HEK293 (cell line): Measurements from ENCODE around the gene HOXB1.

Experiments
- FEZF1 ChIP-seq: fragments of 450-650 bp; formaldehyde crosslinking; IDR thresholded peaks from 2 replicates; pipeline ENCODE4 v1.5.1; 2016; ENCODE audit warnings: missing biosample characterization, missing genetic modification characterization
- KLF1 ChIP-seq: fragments of 450-650 bp; formaldehyde crosslinking; IDR thresholded peaks from 2 replicates; pipeline ENCODE4 v1.5.1; 2016; ENCODE audit warnings: missing biosample characterization, missing genetic modification characterization
- KLF9 ChIP-seq: fragments of 450-650 bp; formaldehyde crosslinking; IDR thresholded peaks from 2 replicates; pipeline ENCODE4 v1.5.1; 2016; ENCODE audit warnings: missing biosample characterization, missing genetic modification characterization, low read depth
- OVOL3 ChIP-seq: fragments of 450-650 bp; formaldehyde crosslinking; IDR thresholded peaks from 2 replicates; pipeline ENCODE4 v1.5.1; 2016; ENCODE audit warnings: missing biosample characterization, missing genetic modification characterization
- SALL2 ChIP-seq: fragments of 450-650 bp; formaldehyde crosslinking; IDR thresholded peaks from 2 replicates; pipeline ENCODE4 v1.5.0; 2017; ENCODE audit warnings: missing biosample characterization, mild to moderate bottlenecking, missing genetic modification characterization, borderline replicate concordance
- ZBTB7A ChIP-seq: fragments of 450-650 bp; formaldehyde crosslinking; IDR thresholded peaks from 2 replicates; pipeline ENCODE4 v1.5.1; 2016; ENCODE audit warnings: low read depth, missing biosample characterization, missing genetic modification characterization
- ZFP69B ChIP-seq: fragments of 450-650 bp; formaldehyde crosslinking; IDR thresholded peaks from 2 replicates; pipeline ENCODE4 v1.5.1; 2016; ENCODE audit warnings: missing biosample characterization, missing genetic modification characterization
- ZNF155 ChIP-seq: fragments of 450-650 bp; formaldehyde crosslinking; IDR thresholded peaks from 2 replicates; pipeline ENCODE4 v1.5.1; 2016; ENCODE audit warnings: missing biosample characterization, missing genetic modification characterization
- ZNF302 ChIP-seq: fragments of 450-650 bp; formaldehyde crosslinking; IDR thresholded peaks from 2 replicates; pipeline ENCODE4 v1.5.1; 2016; ENCODE audit warnings: missing biosample characterization, missing genetic modification characterization, low read depth
- ZNF324 ChIP-seq: fragments of 450-650 bp; formaldehyde crosslinking; IDR thresholded peaks from 2 replicates; pipeline ENCODE4 v1.5.1; 2016; ENCODE audit warnings: missing biosample characterization, missing genetic modification characterization
- ZNF391 ChIP-seq: fragments of 450-650 bp; formaldehyde crosslinking; IDR thresholded peaks from 2 replicates; pipeline ENCODE4 v1.5.1; 2016; ENCODE audit warnings: low read depth, missing biosample characterization, missing genetic modification characterization, borderline replicate concordance
- ZNF544 ChIP-seq: fragments of 450-650 bp; formaldehyde crosslinking; IDR thresholded peaks from 2 replicates; pipeline ENCODE4 v1.5.0; 2017; ENCODE audit warnings: missing biosample characterization, missing genetic modification characterization
- ZNF585B ChIP-seq: fragments of 450-650 bp; formaldehyde crosslinking; IDR thresholded peaks from 2 replicates; pipeline ENCODE4 v1.5.1; 2016; ENCODE audit warnings: missing biosample characterization, missing genetic modification characterization
- ZNF658 ChIP-seq: fragments of 450-650 bp; formaldehyde crosslinking; IDR thresholded peaks from 2 replicates; pipeline ENCODE4; 2016; ENCODE audit warnings: missing biosample characterization, missing genetic modification characterization
- ZNF664 ChIP-seq: fragments of 450-650 bp; formaldehyde crosslinking; IDR thresholded peaks from 2 replicates; pipeline ENCODE4 v1.5.1; 2016; ENCODE audit warnings: missing biosample characterization, missing genetic modification characterization
- ZNF701 ChIP-seq: fragments of 450-650 bp; formaldehyde crosslinking; IDR thresholded peaks from 2 replicates; pipeline ENCODE4 v1.5.1; 2016; ENCODE audit warnings: missing biosample characterization, missing genetic modification characterization
- ZNF76 ChIP-seq: fragments of 450-650 bp; formaldehyde crosslinking; IDR thresholded peaks from 2 replicates; pipeline ENCODE4; 2016; ENCODE audit warnings: low read depth, missing biosample characterization, missing genetic modification characterization, borderline replicate concordance
- TF ChIP-seq, protein P1 (sequence below): fragments of 450-650 bp; formaldehyde crosslinking; IDR thresholded peaks from 2 replicates; pipeline ENCODE4 v1.5.1; 2016; ENCODE audit warnings: missing biosample characterization, missing genetic modification characterization
- TF ChIP-seq, protein P2 (sequence below): fragments of 450-650 bp; formaldehyde crosslinking; IDR thresholded peaks from 2 replicates; pipeline ENCODE4 v1.5.1; 2017; ENCODE audit warnings: missing biosample characterization, missing genetic modification characterization
- TF ChIP-seq, protein P3 (sequence below): fragments of 450-650 bp; formaldehyde crosslinking; IDR thresholded peaks from 2 replicates; pipeline ENCODE4 v1.5.1; 2016; ENCODE audit warnings: missing biosample characterization, missing genetic modification characterization
- TF ChIP-seq, protein P4 (sequence below): fragments of 450-650 bp; formaldehyde crosslinking; IDR thresholded peaks from 2 replicates; pipeline ENCODE4 v1.5.1; 2016; ENCODE audit warnings: missing biosample characterization, missing genetic modification characterization, borderline replicate concordance
- TF ChIP-seq, protein P5 (sequence below): fragments of 450-650 bp; formaldehyde crosslinking; IDR thresholded peaks from 2 replicates; pipeline ENCODE4 v1.5.1; 2016; ENCODE audit warnings: missing biosample characterization, missing genetic modification characterization
- TF ChIP-seq, protein P6 (sequence below): fragments of 450-650 bp; formaldehyde crosslinking; IDR thresholded peaks from 2 replicates; pipeline ENCODE4 v1.5.1; 2017; ENCODE audit warnings: missing biosample characterization, missing genetic modification characterization
- TF ChIP-seq, protein P7 (sequence below): fragments of 450-650 bp; formaldehyde crosslinking; IDR thresholded peaks from 2 replicates; pipeline ENCODE4 v1.5.1; 2017; ENCODE audit warnings: missing biosample characterization, missing genetic modification characterization

The HOXB1 gene

DNA sequence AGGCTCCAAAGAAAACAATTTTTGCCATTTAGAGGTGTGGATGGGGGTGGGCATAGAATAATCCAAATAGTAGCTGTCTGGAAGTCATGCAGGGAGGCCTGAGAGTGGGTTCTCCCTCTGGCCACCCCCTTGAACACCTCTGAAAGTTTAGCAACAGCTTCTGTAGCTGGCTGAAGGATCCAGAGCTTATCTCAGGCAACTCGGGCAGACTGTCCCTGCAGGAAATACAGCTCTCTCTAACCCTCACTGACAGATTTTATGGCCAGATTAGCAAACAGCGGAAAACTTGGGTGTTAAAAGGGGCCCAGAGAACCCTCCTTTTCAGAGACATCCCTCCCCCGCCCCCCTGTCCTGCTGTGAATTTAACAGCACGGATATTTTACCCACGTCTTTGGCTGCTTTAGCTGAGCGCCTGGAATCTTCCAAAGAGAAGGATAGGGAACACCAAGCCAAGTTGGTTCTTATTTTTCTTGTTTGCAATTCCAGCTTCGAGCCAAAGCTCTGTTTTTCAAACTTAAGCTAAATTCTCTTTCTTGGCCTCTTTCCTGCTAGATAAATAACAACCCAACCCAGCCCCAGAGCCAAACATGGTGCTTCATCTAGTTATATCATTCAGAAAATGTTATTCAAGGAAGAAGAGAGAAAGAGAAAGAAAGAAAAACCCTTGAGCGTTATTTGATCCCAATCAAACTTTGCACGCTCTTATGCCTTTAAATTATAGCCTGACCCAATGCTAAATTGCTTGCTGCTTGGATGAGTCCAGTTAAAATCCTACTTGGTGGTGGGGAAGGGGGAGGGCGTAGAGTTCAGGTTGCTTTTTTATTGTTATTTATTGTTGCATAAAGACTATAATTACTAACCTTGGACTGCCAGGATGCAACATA lies 16.4 kb upstream of the HOXB1 start (continued):
- TF ChIP-seq, protein P1, sequence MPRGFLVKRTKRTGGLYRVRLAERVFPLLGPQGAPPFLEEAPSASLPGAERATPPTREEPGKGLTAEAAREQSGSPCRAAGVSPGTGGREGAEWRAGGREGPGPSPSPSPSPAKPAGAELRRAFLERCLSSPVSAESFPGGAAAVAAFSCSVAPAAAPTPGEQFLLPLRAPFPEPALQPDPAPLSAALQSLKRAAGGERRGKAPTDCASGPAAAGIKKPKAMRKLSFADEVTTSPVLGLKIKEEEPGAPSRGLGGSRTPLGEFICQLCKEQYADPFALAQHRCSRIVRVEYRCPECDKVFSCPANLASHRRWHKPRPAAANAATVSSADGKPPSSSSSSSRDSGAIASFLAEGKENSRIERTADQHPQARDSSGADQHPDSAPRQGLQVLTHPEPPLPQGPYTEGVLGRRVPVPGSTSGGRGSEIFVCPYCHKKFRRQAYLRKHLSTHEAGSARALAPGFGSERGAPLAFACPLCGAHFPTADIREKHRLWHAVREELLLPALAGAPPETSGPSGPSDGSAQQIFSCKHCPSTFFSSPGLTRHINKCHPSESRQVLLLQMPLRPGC (tag by site-specific recombination), result peak; percentile 82
- TF ChIP-seq KLF1, result peak; percentile 62
- TF ChIP-seq, protein P2, sequence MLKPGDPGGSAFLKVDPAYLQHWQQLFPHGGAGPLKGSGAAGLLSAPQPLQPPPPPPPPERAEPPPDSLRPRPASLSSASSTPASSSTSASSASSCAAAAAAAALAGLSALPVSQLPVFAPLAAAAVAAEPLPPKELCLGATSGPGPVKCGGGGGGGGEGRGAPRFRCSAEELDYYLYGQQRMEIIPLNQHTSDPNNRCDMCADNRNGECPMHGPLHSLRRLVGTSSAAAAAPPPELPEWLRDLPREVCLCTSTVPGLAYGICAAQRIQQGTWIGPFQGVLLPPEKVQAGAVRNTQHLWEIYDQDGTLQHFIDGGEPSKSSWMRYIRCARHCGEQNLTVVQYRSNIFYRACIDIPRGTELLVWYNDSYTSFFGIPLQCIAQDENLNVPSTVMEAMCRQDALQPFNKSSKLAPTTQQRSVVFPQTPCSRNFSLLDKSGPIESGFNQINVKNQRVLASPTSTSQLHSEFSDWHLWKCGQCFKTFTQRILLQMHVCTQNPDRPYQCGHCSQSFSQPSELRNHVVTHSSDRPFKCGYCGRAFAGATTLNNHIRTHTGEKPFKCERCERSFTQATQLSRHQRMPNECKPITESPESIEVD (tag by site-specific recombination), result peak; percentile 97
- no peak for TF ChIP-seq ZBTB7A (tag by site-specific recombination)
- TF ChIP-seq ZNF585B, result no peak
- 0 out of 2 replicates have a peak, but pooled peaks have one; percentile 29 for TF ChIP-seq ZNF391 (tag by site-specific recombination)
- TF ChIP-seq, protein P3, sequence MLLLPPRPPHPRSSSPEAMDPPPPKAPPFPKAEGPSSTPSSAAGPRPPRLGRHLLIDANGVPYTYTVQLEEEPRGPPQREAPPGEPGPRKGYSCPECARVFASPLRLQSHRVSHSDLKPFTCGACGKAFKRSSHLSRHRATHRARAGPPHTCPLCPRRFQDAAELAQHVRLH, result peak; percentile 26; the same call in 1 of the 2 replicates
- TF ChIP-seq, protein P4, sequence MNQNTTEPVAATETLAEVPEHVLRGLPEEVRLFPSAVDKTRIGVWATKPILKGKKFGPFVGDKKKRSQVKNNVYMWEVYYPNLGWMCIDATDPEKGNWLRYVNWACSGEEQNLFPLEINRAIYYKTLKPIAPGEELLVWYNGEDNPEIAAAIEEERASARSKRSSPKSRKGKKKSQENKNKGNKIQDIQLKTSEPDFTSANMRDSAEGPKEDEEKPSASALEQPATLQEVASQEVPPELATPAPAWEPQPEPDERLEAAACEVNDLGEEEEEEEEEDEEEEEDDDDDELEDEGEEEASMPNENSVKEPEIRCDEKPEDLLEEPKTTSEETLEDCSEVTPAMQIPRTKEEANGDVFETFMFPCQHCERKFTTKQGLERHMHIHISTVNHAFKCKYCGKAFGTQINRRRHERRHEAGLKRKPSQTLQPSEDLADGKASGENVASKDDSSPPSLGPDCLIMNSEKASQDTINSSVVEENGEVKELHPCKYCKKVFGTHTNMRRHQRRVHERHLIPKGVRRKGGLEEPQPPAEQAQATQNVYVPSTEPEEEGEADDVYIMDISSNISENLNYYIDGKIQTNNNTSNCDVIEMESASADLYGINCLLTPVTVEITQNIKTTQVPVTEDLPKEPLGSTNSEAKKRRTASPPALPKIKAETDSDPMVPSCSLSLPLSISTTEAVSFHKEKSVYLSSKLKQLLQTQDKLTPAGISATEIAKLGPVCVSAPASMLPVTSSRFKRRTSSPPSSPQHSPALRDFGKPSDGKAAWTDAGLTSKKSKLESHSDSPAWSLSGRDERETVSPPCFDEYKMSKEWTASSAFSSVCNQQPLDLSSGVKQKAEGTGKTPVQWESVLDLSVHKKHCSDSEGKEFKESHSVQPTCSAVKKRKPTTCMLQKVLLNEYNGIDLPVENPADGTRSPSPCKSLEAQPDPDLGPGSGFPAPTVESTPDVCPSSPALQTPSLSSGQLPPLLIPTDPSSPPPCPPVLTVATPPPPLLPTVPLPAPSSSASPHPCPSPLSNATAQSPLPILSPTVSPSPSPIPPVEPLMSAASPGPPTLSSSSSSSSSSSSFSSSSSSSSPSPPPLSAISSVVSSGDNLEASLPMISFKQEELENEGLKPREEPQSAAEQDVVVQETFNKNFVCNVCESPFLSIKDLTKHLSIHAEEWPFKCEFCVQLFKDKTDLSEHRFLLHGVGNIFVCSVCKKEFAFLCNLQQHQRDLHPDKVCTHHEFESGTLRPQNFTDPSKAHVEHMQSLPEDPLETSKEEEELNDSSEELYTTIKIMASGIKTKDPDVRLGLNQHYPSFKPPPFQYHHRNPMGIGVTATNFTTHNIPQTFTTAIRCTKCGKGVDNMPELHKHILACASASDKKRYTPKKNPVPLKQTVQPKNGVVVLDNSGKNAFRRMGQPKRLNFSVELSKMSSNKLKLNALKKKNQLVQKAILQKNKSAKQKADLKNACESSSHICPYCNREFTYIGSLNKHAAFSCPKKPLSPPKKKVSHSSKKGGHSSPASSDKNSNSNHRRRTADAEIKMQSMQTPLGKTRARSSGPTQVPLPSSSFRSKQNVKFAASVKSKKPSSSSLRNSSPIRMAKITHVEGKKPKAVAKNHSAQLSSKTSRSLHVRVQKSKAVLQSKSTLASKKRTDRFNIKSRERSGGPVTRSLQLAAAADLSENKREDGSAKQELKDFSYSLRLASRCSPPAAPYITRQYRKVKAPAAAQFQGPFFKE (tag by site-specific recombination), result no peak
- no peak for TF ChIP-seq ZNF324 (tag by site-specific recombination)
- TF ChIP-seq, protein P5, sequence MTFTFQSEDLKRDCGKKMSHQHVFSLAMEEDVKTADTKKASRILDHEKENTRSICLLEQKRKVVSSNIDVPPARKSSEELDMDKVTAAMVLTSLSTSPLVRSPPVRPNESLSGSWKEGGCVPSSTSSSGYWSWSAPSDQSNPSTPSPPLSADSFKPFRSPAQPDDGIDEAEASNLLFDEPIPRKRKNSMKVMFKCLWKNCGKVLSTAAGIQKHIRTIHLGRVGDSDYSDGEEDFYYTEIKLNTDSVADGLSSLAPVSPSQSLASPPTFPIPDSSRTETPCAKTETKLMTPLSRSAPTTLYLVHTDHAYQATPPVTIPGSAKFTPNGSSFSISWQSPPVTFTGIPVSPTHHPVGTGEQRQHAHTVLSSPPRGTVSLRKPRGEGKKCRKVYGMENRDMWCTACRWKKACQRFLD (tag by site-specific recombination), result no peak
- TF ChIP-seq FEZF1 (tag by site-specific recombination), result peak; percentile 97
- TF ChIP-seq, protein P6, sequence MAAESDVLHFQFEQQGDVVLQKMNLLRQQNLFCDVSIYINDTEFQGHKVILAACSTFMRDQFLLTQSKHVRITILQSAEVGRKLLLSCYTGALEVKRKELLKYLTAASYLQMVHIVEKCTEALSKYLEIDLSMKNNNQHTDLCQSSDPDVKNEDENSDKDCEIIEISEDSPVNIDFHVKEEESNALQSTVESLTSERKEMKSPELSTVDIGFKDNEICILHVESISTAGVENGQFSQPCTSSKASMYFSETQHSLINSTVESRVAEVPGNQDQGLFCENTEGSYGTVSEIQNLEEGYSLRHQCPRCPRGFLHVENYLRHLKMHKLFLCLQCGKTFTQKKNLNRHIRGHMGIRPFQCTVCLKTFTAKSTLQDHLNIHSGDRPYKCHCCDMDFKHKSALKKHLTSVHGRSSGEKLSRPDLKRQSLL (tag by site-specific recombination), result peak; percentile 67; the same call in 1 of the 2 replicates
- peak; percentile 47; the same call in 1 of the 2 replicates for TF ChIP-seq KLF9 (tag by site-specific recombination)
- no peak for TF ChIP-seq SALL2 (tag by site-specific recombination)
- no peak for TF ChIP-seq ZNF76 (tag by site-specific recombination)
- TF ChIP-seq ZNF155, result no peak
- no peak for TF ChIP-seq ZNF544
- peak; percentile 85 for TF ChIP-seq OVOL3 (tag by site-specific recombination)
- TF ChIP-seq, protein P7, sequence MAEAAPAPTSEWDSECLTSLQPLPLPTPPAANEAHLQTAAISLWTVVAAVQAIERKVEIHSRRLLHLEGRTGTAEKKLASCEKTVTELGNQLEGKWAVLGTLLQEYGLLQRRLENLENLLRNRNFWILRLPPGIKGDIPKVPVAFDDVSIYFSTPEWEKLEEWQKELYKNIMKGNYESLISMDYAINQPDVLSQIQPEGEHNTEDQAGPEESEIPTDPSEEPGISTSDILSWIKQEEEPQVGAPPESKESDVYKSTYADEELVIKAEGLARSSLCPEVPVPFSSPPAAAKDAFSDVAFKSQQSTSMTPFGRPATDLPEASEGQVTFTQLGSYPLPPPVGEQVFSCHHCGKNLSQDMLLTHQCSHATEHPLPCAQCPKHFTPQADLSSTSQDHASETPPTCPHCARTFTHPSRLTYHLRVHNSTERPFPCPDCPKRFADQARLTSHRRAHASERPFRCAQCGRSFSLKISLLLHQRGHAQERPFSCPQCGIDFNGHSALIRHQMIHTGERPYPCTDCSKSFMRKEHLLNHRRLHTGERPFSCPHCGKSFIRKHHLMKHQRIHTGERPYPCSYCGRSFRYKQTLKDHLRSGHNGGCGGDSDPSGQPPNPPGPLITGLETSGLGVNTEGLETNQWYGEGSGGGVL (tag by site-specific recombination), result peak; percentile 89
- no peak for TF ChIP-seq ZNF701 (tag by site-specific recombination)
- peak; percentile 71 for TF ChIP-seq ZNF664 (tag by site-specific recombination)
- TF ChIP-seq ZNF658, result no peak
- peak; percentile 88 for TF ChIP-seq ZFP69B (tag by site-specific recombination)
- no peak for TF ChIP-seq ZNF302 (tag by site-specific recombination)
